Right renal pelvis (tissue), 4 donors: Measurements from ENCODE around the gene ZFPL1. TPM values are rescaled to one million over a fixed set of nuclear protein-coding genes. Genes with fewer than 3 reads are reported as not detected.
"Not testable (repeated sequence)": the region's sequence is repeated elsewhere in the genome, so short reads cannot be mapped to it uniquely, and the experiment has no call there.

Experiments
- DNase-seq, 4 donors: peaks; one replicate each; pipeline ENCODE4 v3.0.0-alpha.2; 2013; ENCODE audit warnings: low read depth in 4 of 4, low spot score in 3 of 4, missing footprints in 1 of 4
- polyA plus RNA-seq, 4 donors: library from polyadenylated mRNA; unstranded; fragments of 120-200 nt; gene quantifications; one replicate each; pipeline ENCODE4 v1.2.1, GENCODE V29; 2013; ENCODE audit not compliant: insufficient read length in 4 of 4

ZFPL1 gene
- polyA plus RNA-seq, 4 donors, result 31.8 to 38.9 (median 32.7) TPM

DNA sequence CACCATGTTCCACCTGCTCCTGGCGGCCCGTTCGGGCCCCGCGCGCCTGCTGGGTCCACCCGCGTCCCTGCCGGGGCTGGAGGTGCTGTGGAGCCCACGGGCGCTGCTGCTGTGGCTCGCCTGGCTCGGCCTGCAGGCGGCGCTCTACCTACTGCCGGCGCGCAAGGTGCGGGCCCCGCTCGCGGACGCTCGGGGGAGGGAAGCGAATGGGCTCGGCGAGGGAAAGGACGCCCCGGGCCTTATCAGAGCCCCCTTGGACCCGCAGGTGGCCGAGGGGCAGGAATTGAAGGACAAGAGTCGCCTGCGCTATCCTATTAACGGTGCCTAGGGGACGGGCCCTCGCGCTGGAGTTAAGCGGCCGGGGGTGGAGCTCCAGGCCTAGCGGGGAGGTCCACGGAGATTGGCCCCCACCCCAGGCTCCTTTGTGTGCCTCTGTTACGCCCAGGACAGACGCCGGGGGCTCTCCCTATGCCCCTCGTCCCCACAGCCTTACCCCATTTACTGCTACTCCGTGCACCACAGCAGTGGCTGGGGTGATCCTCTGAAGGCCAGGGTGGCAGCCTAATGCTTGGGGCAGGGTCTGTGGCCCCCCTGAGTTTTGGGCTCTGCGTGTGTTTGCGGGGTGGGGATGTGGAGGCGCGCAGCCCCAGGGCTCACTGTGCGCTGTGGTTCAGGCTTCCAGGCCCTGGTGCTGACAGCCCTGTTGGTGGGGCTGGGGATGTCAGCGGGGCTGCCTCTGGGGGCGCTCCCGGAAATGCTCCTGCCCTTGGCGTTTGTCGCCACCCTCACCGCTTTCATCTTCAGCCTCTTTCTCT is 28.7 kb downstream of the ZFPL1 start:
- DNase-seq, result no peak

DNA sequence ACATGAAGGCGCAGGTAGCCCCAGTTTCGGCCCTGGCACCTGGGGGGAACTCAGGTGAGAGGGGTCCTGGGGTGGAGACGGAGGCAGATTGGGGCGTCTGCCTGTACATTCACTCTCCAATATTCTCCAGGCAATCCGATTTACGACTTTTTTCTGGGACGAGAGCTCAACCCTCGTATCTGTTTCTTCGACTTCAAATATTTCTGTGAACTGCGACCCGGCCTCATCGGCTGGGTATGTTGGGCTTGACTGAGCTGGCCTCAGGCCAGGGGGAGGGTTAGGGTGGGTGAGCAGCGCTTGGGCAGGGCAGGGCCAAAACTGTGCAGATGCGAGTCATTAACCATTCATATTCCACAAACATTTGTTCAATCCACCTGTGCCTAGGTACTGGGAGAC is 29.3 kb downstream of the ZFPL1 start:
- DNase-seq, result no peak

DNA sequence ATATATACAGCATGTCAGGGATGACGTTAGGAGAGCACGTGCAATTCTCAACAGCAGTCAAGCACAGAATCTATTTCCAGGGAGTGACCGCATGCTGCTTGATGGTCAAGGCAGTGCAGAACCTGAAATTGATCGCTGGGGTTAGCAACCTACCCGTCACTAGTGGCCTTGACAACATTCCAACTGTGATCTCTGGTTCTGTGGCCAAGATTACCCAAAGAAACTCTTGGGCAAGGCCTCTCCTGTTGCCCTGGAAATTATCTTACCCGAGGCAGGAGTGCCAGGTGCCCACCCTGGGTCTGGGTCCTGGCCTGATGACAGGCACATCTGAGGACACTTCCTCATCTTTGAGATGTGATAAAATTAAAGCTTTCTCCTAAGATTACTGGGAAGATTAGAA is 29.8 kb downstream of the ZFPL1 start:
- DNase-seq, result no peak

- no peak for DNase-seq
Measured at GRCh38 chr11:65114538-65115171, 30.6 kb downstream of the ZFPL1 start.

GRCh38 chr11:65115361-65116082 is 31.5 kb downstream of the ZFPL1 start:
- DNase-seq, result no peak

- no peak for DNase-seq
Measured at GRCh38 chr11:65116370-65117205, 32.6 kb downstream of the ZFPL1 start.

GRCh38 chr11:65117206-65118096 is 33.4 kb downstream of the ZFPL1 start, which contains the start of gene ZNHIT2:
TSS of gene ZNHIT2 (minus strand) at chr11:65117701. CDS start at chr11:65117653, 48 bp downstream.
- DNase-seq, result peak; percentile 95 to 98 (median 97)

GRCh38 chr11:65118097-65118837 is 34.2 kb downstream of the ZFPL1 start:
- no peak for DNase-seq

GRCh38 chr11:65118891-65119669 is 35.1 kb downstream of the ZFPL1 start:
- not testable (repeated sequence) for DNase-seq

DNA sequence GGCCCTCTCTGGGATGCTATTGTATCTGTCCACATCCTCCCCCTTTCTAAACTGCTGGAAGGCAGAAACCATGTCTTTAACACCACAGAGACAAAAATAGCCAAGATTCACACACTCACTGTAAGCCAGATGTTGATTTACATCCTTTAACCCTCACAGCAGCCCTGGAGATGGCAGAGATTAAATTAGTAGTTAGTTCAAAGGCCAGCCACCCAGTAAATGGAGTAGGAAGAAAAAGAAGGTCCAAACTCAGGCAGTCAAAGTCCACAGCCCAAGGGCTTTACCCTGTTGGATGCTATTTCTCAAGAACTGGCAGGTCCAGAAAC is 35.6 kb downstream of the ZFPL1 start:
- no peak for DNase-seq

GRCh38 chr11:65120831-65121230 is 36.8 kb downstream of the ZFPL1 start:
- no peak for DNase-seq

- DNase-seq, result no peak
Measured at GRCh38 chr11:65121447-65121864, 37.4 kb downstream of the ZFPL1 start.

DNA sequence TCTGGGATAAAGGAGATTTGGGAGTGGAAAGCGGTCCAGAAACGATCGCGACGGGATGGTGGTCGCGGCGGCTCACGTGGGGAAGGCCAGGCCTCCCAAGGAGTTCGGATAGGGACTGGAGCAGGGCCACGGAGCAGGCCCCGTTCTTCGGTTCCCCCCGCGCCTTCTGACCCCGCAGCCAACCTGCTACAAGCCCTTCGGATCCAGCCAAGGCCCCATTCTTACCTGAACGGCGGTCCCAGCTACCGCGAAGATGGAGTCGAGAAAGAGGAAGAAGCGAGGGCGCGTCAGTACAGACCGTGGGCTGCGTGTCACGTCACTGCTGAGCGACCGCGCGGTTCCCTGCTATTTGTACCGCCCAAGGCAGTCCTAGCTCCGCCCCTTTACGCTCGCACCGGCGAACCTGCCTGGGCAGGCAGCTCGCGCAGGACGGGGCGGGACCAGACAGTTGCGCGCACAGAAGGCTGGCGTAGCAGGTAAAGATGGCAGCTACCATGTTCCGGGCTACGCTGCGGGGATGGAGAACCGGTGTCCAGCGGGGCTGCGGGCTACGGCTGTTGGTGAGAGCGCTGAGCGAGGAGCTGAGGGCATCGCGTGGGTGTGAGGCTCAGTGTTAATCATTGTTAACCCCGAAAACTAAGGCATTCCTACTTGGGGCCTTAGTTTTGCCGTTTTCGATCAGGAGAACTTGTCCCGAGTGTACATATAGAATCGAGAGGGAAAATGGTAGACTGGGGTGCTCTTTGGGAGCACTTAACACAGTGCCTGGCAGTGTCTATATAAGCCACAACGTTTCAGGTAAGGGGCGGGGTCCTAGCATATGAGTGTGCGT is 38.1 kb downstream of the ZFPL1 start, which contains the start of the genes FAU and MRPL49:
TSS of gene FAU (minus strand) at position 270 of the 832 bp plus-strand sequence. CDS start 321 bp downstream, outside the sequence.
TSS of gene MRPL49 (plus strand) at position 457 of the 832 bp plus-strand sequence. CDS start at position 483, 26 bp downstream.
- DNase-seq, result peak; percentile 93 to 96 (median 96)

DNA sequence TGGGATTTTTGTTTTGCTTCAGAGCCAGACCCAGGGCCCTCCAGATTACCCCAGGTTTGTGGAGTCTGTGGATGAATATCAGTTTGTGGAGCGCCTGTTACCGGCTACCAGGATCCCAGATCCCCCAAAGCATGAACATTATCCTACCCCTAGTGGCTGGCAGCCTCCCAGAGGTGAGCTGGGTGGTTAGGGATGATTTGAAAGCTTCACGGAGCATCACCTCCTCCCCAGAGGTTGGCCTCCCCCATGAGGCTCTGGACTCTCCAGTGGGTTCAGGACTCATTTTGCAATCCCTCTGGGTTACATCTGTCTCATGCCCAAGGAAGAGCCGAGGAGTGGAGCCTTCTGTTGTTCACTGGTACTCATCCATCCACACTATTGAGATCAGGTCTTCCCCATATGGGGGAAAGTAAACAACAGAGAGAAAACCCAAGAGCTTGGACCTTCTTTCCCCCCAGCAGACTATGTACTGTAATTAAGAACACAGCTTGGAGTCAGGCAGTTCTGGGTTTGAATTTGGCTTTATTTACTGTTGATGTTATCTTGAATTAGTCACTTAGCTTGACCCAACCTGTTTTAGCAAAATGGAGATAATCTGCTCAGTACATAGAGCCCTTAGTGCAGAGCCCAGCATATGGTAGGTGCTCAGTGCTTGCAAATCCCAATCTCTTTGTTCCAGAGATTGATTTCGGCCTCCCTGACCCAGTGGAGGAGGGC is 40.6 kb downstream of the ZFPL1 start:
- DNase-seq, result no peak

- no peak for DNase-seq
Measured at GRCh38 chr11:65125197-65126056, 41.4 kb downstream of the ZFPL1 start.
